ENCODE results near the gene GLIS2.

DNA sequence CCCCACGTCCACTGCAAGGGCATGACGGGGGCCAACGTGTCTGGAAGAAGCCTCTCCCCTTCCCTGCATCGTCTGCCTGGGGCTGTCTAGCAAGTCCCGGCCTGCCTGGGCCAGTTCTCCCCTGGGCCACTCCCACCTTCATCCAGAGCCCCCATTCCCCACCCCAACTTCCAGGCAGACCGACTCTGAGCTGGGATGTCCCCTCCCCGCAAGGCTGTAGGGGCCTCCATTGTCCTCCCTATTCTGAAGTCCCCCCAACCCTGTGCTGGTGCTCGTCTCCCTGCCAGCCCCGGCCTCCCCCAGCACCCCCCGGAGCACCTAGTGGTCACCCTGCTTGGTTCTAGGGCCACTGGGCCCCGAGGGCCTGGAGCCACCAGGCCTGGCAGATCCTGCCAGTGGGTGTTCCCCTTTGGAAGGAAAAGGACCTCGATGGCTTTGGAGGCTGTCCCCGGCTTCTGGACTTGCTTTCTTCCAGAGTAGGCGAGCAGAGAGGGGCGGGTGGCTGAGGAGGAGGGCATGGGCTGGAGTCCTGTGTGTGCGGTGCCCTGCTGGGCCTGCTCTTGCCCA, 4.8 kb downstream of the GLIS2 start:
- no peak for TF ChIP-seq IKZF3 (tag by site-specific recombination; IDR thresholded peaks at IDR 0.05)
- TF ChIP-seq, protein P1, sequence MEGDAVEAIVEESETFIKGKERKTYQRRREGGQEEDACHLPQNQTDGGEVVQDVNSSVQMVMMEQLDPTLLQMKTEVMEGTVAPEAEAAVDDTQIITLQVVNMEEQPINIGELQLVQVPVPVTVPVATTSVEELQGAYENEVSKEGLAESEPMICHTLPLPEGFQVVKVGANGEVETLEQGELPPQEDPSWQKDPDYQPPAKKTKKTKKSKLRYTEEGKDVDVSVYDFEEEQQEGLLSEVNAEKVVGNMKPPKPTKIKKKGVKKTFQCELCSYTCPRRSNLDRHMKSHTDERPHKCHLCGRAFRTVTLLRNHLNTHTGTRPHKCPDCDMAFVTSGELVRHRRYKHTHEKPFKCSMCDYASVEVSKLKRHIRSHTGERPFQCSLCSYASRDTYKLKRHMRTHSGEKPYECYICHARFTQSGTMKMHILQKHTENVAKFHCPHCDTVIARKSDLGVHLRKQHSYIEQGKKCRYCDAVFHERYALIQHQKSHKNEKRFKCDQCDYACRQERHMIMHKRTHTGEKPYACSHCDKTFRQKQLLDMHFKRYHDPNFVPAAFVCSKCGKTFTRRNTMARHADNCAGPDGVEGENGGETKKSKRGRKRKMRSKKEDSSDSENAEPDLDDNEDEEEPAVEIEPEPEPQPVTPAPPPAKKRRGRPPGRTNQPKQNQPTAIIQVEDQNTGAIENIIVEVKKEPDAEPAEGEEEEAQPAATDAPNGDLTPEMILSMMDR (tag by site-specific recombination; IDR thresholded peaks at IDR 0.05): no peak
- TF ChIP-seq ZNF768 (tag by site-specific recombination; IDR thresholded peaks at IDR 0.05): no peak
- TF ChIP-seq ZNF248 (tag by site-specific recombination; IDR thresholded peaks at IDR 0.05): no peak
- TF ChIP-seq, protein P2, sequence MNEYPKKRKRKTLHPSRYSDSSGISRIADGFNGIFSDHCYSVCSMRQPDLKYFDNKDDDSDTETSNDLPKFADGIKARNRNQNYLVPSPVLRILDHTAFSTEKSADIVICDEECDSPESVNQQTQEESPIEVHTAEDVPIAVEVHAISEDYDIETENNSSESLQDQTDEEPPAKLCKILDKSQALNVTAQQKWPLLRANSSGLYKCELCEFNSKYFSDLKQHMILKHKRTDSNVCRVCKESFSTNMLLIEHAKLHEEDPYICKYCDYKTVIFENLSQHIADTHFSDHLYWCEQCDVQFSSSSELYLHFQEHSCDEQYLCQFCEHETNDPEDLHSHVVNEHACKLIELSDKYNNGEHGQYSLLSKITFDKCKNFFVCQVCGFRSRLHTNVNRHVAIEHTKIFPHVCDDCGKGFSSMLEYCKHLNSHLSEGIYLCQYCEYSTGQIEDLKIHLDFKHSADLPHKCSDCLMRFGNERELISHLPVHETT (tag by site-specific recombination; IDR thresholded peaks at IDR 0.05): no peak
- TF ChIP-seq WT1 (tag by site-specific recombination; IDR thresholded peaks at IDR 0.05): no peak
- TF ChIP-seq, protein P3, sequence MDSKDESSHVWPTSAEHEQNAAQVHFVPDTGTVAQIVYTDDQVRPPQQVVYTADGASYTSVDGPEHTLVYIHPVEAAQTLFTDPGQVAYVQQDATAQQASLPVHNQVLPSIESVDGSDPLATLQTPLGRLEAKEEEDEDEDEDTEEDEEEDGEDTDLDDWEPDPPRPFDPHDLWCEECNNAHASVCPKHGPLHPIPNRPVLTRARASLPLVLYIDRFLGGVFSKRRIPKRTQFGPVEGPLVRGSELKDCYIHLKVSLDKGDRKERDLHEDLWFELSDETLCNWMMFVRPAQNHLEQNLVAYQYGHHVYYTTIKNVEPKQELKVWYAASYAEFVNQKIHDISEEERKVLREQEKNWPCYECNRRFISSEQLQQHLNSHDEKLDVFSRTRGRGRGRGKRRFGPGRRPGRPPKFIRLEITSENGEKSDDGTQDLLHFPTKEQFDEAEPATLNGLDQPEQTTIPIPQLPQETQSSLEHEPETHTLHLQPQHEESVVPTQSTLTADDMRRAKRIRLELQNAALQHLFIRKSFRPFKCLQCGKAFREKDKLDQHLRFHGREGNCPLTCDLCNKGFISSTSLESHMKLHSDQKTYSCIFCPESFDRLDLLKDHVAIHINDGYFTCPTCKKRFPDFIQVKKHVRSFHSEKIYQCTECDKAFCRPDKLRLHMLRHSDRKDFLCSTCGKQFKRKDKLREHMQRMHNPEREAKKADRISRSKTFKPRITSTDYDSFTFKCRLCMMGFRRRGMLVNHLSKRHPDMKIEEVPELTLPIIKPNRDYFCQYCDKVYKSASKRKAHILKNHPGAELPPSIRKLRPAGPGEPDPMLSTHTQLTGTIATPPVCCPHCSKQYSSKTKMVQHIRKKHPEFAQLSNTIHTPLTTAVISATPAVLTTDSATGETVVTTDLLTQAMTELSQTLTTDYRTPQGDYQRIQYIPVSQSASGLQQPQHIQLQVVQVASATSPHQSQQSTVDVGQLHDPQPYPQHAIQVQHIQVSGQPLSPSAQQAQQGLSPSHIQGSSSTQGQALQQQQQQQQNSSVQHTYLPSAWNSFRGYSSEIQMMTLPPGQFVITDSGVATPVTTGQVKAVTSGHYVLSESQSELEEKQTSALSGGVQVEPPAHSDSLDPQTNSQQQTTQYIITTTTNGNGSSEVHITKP (tag by site-specific recombination; IDR thresholded peaks at IDR 0.05): no peak
- TF ChIP-seq ZNF24 (tag by site-specific recombination; IDR thresholded peaks at IDR 0.05): no peak
- no peak for TF ChIP-seq ZNF274 (IDR thresholded peaks at IDR 0.05; ENCODE audit: low read length)
- no peak for TF ChIP-seq ZNF274 (tag by site-specific recombination; IDR thresholded peaks at IDR 0.05; ENCODE audit: borderline replicate concordance)
- TF ChIP-seq OVOL3 (tag by site-specific recombination; IDR thresholded peaks at IDR 0.05): no peak
